Psoas muscle (tissue), 8 donors: ENCODE data around the gene GSTT2B. TPM values are rescaled to one million over a fixed set of nuclear protein-coding genes. Genes with fewer than 3 reads are reported as not detected.
"Not testable (repeated sequence)": the region's sequence is repeated elsewhere in the genome, so short reads cannot be mapped to it uniquely, and the experiment has no call there.

ENCODE experiments used
- ATAC-seq, 4 donors: fragments of 200-7000 bp; cut with Tn5 transposase; one replicate each; pipeline ENCODE4 v1.9.1; 2020; ENCODE audit warnings: moderate library complexity in 3 of 4, mild to moderate bottlenecking in 2 of 4
- DNase-seq, 2 donors: peaks; one replicate each; pipeline ENCODE4 v3.0.0-alpha.2; 2020
- H3K27ac ChIP-seq: fragments of 200-600 bp; one replicate; pipeline ENCODE4 v1.8.0; 2022
- H3K27me3 ChIP-seq, 3 donors: fragments of 200-600 bp in 1 of 3; one replicate each; pipeline versions ENCODE4 v1.6.1 to v1.8.0; 2013 to 2022; ENCODE audit warnings: low read length in 2 of 3, mild to moderate bottlenecking in 2 of 3, moderate library complexity in 1 of 3; ENCODE audit not compliant: insufficient read depth in 3 of 3
- H3K36me3 ChIP-seq, 2 donors: fragments of 200-600 bp in 1 of 2; one replicate each; pipeline versions ENCODE4 v1.6.1 to v1.8.0; 2013 to 2022; ENCODE audit warnings: low read depth in 1 of 2, mild to moderate bottlenecking in 1 of 2, moderate library complexity in 1 of 2; ENCODE audit not compliant: insufficient read depth in 1 of 2
- H3K4me1 ChIP-seq: fragments of 200-600 bp; one replicate; pipeline ENCODE4 v1.8.0; 2022
- H3K4me3 ChIP-seq: fragments of 200-600 bp; one replicate; pipeline ENCODE4 v1.8.0; 2022; ENCODE audit warnings: mild to moderate bottlenecking
- H3K9me3 ChIP-seq: fragments of 200-600 bp; one replicate; pipeline ENCODE4 v1.8.0; 2022
- WGBS, 3 donors: extraction: QIAGEN DNeasy Blood & Tissue Kit; methylation state at CpG; one replicate each; pipeline versions ENCODE4 v1.1.6 to v1.1.7; 2013; 5-methylcytosine and 5-hydroxymethylcytosine counted together
- intact Hi-C, 2 donors: fragments of 100-400 bp; cut with DNase I; formaldehyde crosslinking; loops; one replicate each; pipeline versions ENCODE4 v1.11.0 to v1.14.2; 2022
- polyA plus RNA-seq, 3 donors: library from polyadenylated mRNA; stranded (reverse); fragments of 200-250 nt; gene quantifications; one replicate each; pipeline ENCODE4 v1.2.3, GENCODE V29; 2013
- total RNA-seq, 4 donors: library from RNA; stranded (reverse); fragmentation: NEBNext Ultra II Directional in 2 of 4; extraction: Animal tissue kit (Norgen Biotek cat#: 25700) in 2 of 4; gene quantifications; one replicate each; pipeline versions ENCODE4 v1.2.1 to v1.2.4, GENCODE V29; 2021 to 2023
- TF ChIP-seq, protein P1 (sequence below): fragments of 200-600 bp; IDR thresholded peaks from one replicate; pipeline ENCODE4 v1.8.0; 2022; ENCODE audit warnings: antibody characterized with exemption
- donor health status: healthy with polysubstance abuse.
- donor health status: DM: no; HTN: no; CAD: no; lungs with moderate emphysema.
- donor health status: Bipolar disorder and iron deficiency.
- donor health status: healthy.
- donor health status: DM: yes; HTN: yes; CAD: no.
- donor health status: DM: no; HTN: no; CAD: no.
- donor health status: DM: no; HTN: no; CAD: no.
- donor health status: DM: yes; HTN: yes; CAD: no.

GSTT2B gene
- total and polyA plus RNA-seq, 7 donors = 4.0 to 27.5 (median 12.3) TPM

DNA sequence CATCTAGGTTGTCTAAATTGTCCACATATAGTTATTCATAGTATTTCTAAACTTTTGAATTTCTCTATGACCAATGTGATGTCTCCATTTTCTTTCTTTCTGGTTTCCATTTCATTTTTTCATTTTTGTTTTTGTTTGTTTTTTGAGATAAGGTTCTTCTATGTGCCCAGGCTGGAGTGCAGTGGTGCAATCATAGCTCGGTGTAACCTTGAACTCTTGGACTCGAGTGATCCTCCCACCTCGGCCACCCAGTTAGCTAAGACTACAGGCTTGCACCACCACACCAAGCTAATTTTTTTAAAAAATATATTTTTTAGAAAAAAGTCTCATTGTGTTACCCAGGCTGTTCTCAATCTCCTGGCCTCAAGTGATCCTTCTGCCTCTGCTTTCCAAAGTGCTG, 36.1 kb upstream of the GSTT2B start:
- ATAC-seq (no peak), DNase-seq (no peak)
- no peaks in the 10 kb centered on the region for H3K27me3 ChIP-seq
- no peaks in the 10 kb centered on the region for H3K36me3 ChIP-seq
- no peaks in the 10 kb centered on the region for H3K9me3 ChIP-seq
- H3K4me3 ChIP-seq = no peak overlapping the region
- 92 to 95% (median 93%) methylated on average over 3 of the region's 3 CpGs for WGBS, 3 donors
- TF ChIP-seq, protein P1, sequence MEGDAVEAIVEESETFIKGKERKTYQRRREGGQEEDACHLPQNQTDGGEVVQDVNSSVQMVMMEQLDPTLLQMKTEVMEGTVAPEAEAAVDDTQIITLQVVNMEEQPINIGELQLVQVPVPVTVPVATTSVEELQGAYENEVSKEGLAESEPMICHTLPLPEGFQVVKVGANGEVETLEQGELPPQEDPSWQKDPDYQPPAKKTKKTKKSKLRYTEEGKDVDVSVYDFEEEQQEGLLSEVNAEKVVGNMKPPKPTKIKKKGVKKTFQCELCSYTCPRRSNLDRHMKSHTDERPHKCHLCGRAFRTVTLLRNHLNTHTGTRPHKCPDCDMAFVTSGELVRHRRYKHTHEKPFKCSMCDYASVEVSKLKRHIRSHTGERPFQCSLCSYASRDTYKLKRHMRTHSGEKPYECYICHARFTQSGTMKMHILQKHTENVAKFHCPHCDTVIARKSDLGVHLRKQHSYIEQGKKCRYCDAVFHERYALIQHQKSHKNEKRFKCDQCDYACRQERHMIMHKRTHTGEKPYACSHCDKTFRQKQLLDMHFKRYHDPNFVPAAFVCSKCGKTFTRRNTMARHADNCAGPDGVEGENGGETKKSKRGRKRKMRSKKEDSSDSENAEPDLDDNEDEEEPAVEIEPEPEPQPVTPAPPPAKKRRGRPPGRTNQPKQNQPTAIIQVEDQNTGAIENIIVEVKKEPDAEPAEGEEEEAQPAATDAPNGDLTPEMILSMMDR = no peak
- H3K4me1 ChIP-seq = no peaks in the 10 kb centered on the region
- intact Hi-C loops = no loop called here
- H3K27ac ChIP-seq = no peak overlapping the region

DNA sequence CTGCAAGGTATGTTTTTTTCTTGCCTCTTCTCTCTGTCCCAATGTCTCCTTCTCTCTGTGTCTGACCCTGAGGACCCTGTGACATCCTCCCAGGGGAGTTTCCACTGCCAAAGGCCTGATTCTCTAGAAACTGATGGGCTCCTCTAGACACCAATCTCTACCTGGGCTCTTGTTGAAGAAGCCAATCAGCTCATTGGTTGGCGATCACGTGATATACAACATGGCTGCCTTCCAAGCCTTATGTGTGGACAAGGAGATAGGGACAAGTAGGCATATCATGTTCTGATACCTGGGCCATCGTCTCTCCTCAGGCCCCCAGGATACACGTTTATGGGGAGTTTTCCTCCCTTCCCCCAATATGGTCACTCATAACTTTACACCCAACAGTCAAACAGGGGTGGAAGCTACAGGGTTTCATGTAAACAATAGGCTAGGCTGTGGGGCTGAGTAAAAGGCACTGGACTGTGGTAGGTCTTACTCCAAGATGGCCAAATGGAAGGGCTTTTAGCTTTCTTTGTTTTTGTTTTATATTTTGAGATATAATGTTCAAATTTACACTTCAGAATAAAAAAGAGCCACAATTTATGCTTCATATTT, 32.7 kb upstream of the GSTT2B start:
- ATAC-seq, H3K4me1 ChIP-seq, H3K27ac ChIP-seq, H3K4me3 ChIP-seq, intact Hi-C loops, H3K36me3 ChIP-seq, H3K27me3 ChIP-seq, DNase-seq, H3K9me3 ChIP-seq: not testable (repeated sequence)
- 46 to 84% (median 68%) methylated on average over 4 of the region's 4 CpGs for WGBS, 3 donors

DNA sequence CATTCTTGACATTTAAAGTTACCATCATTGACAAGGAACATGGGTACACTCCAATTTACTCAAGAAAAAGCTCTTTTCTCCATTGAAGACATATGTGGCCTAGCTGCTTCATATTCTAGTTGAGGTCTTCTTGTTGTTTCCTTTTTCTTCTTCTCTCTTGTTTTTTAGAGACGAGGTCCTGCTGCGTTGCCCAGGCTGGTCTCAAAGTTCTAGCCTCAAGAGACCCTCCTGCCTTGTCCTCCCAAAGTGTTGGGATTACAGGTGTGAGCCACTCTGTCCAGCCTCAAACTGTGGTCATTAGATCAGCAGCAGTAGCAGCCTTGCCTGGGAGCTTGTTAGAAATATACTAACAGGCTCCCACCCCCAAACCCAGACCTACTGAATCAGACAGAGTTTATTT, 32.1 kb upstream of the GSTT2B start:
- intact Hi-C loops, H3K27ac ChIP-seq, DNase-seq, H3K4me1 ChIP-seq, H3K4me3 ChIP-seq, ATAC-seq, H3K9me3 ChIP-seq, H3K27me3 ChIP-seq, H3K36me3 ChIP-seq: not testable (repeated sequence)
- 69 to 79% (median 77%) methylated on average over 2 of the region's 2 CpGs for WGBS, 3 donors

DNA sequence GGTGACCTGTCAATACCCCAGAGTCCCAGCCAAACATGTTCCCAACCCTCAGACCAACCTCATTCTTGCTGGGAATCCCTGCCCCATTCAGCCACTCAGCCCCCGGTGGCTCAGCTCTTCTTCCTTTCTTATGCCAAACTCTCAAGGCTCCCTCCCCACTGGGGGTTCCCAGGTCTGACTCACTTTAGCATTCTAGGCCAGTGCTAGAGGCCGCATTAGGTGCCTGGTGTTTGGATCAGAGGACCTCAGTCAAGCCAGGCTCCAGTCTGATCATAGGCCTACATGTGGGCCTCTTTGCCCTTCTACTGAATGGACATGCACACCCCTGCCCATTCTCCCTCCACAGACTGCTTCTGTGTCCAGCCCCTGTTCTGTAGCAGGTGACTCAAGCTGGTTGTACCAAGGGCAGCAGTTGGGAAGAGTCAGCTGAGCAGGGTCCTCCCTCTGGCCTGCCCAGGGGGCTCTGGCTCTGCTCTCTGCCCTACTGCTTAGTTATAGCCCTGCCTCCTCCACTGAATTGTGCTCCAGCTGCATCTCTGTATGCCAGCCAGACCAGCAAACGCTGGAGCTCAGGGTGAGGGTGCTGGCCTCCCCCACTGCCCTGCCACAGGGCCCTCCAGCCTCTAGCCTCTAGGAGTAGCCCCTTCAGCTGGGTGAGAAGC, 28.7 kb upstream of the GSTT2B start:
- H3K4me3 ChIP-seq, H3K4me1 ChIP-seq, H3K27ac ChIP-seq, H3K9me3 ChIP-seq, H3K36me3 ChIP-seq, ATAC-seq, H3K27me3 ChIP-seq, DNase-seq: not testable (repeated sequence)
- intact Hi-C loops = loop anchor here (5.0 to 10.0 kb wide), 2 partner anchors 185 to 188 kb away; no protein-coding TSS in a partner anchor
- 64 to 93% (median 65%) methylated on average over 1 to 2 of the region's 3 CpGs for WGBS, 3 donors

DNA sequence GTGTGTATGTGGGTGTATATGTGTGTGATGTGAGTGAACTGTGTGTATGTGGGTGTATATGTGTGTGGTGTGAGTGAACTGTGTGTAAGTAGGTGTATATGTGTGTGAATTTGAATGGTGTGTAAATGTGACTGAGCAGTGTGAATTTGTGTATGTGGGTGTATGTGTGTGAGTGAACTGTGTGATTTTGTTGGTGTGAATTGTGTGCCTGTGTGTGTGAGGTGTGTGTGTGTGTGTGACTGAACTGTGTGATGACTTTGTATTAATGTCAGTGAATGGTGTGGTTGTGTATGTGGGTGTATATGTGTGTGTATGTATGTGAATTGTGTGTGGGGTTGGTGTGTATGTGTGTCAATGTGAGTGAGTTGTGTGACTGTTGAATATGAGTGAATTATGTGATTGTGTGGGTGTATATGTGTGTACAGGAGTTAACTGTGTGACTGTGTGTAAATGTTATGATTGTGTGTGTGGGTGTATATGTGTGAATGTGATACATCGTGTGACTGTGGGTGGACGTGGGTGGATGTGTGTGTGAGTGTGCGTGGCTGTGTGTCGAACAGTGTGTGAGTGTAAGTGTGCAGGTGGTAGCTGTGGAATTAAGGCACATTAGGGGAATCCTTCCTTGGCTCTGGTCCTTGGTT, 25.7 kb upstream of the GSTT2B start:
- H3K27ac ChIP-seq, DNase-seq, H3K4me3 ChIP-seq, H3K4me1 ChIP-seq, ATAC-seq, H3K36me3 ChIP-seq, H3K27me3 ChIP-seq, H3K9me3 ChIP-seq: not testable (repeated sequence)
- WGBS, 3 donors = 74 to 94% methylated on average over 4 of the region's 4 CpGs; no CpG with 5 or more reads in 1 of the 3 donors
- intact Hi-C loops = loop anchor here (5.0 to 10.0 kb wide), 2 partner anchors 188 to 191 kb away; no protein-coding TSS in a partner anchor

DNA sequence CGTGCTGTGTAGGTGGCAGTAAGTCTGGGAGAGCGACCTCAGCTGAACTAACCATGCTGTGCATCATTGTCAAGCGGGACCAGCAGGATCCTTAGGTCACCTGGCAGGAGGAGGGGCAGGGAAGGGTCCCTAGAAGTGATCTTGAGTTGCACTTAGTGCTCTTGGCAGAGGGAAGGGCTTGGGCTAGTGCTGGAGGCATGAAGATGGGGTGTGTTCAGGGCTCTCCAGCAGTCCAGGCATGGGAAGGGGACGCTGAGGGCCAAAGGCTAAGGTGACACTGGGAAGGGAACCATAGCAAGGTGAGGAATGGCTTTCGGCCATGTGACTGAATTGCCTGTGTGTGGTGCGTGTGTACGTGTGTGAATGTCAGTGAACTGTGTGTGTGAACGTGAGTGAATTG, 25.1 kb upstream of the GSTT2B start:
- not testable (repeated sequence) for H3K9me3 ChIP-seq, ATAC-seq, DNase-seq, H3K4me3 ChIP-seq, H3K27me3 ChIP-seq, H3K4me1 ChIP-seq, H3K27ac ChIP-seq, H3K36me3 ChIP-seq
- WGBS, 3 donors = 85 to 90% methylated on average over 8 of the region's 8 CpGs; no CpG with 5 or more reads in 1 of the 3 donors
- intact Hi-C loops = loop anchor here (5.0 to 10.0 kb wide), 2 partner anchors 189 to 191 kb away; no protein-coding TSS in a partner anchor

DNA sequence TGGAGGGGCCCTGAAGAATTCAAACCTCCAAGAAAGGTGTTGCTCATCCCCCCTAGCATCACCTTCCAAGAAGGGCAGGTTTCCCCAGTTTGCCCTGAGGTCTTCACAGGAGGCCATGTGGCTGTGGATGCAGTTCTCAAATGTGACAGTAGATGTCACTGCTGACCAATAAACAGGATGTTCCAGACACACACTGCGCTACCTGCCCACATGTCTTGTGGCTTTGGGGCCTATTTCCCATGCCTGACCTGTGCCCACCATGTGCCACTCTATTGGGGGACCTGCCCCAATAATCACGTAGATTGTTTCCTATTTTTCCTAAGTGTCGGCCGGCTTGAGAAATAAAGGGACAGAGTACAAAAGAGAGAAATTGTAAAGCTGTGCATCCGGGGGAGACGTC, 23.4 kb upstream of the GSTT2B start:
- TF ChIP-seq, protein P1 = peak; percentile 80
- Histone ChIP-seq H3K4me3 (no peak overlapping the region), H3K27me3 (no peaks in the 10 kb centered on the region), H3K36me3 (no peaks in the 10 kb centered on the region), H3K27ac (no peak overlapping the region), H3K4me1 (no peaks in the 10 kb centered on the region), H3K9me3 (no peaks in the 10 kb centered on the region)
- WGBS, 3 donors = 41% methylated on average over 6 of the region's 6 CpGs; no CpG with 5 or more reads in 1 of the 3 donors
- intact Hi-C loops = loop anchor here in 1 of 2 donors (10.0 kb wide), 1 partner anchor 190 kb away; no protein-coding TSS in a partner anchor
- peak; percentile 52 to 79 (median 69) for ATAC-seq
- DNase-seq = peak in 1 of 2 donors; percentile 42

DNA sequence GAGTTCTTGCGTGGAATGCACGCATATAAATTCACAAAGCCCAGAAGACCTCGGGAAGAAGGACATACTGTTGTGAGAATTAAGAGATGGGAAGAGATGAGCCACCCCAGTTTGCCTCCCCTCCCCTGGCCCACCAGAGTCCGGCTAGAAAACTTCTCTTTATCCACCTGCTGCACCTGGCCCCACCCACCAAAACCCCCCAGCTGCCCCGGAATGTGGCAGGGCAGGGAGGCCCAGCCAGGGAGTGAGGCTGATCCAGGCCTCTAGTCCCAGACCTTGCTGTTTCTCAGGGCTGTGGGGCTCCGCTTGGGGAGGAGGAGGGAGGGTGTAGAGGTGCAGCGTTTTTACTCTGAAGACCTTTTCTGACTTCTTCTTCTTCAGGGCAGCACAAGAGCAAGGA, 19.6 kb upstream of the GSTT2B start:
- H3K27me3 ChIP-seq, H3K4me1 ChIP-seq, H3K9me3 ChIP-seq, H3K27ac ChIP-seq, H3K36me3 ChIP-seq, DNase-seq, ATAC-seq: not testable (repeated sequence)
- 14 to 54% (median 32%) methylated on average over 3 to 6 of the region's 7 CpGs for WGBS, 3 donors
- intact Hi-C loops = loop anchor here in 1 of 2 donors (10.0 kb wide), 1 partner anchor 194 kb away; no protein-coding TSS in a partner anchor
- H3K4me3 ChIP-seq = peak overlapping the region; percentile 36

DNA sequence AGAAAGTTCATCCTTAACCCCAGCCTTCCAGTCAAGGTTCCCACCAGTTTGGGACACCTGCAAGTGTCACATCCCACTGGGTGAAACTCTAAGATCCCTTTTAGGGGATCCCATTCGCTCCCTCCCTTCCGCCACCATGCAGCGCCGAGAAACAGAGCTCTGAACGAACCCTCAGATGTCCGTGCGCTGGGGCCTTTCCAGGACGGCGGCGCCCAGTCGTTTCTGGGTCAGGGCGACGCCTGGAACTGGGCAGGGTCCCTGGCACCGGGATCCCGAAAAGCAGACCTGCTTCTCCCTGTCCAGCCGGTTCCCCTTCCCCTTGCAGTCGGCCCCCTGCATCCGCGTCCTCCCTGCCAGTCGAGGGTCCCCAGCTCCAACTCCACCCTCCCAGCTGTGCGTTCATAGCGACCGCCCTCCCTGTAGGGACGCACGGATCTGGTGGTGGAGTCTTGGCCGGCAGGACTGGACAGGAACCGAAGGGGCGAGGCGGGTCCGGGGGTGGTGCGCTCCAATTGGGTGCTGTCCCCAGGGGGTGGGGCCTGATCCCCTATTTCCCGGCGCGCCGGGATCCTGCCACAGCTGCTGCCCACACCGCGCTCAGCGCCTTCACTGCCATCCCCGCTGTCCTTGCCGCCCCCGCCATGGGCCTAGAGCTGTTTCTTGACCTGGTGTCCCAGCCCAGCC, 18.7 kb upstream of the GSTT2B start, which contains the start of gene GSTT2:
Gene GSTT2, plus strand, starts transcription at position 578 of the 684 bp plus-strand sequence.
- H3K4me3 ChIP-seq = peak within 1 kb of the TSS; percentile 36
- ATAC-seq = peak; percentile 80 to 93 (median 84)

More for the DNA sequence above, 18.7 kb upstream of the GSTT2B start, which contains the start of gene GSTT2:
- not testable (repeated sequence) for H3K4me1 ChIP-seq, DNase-seq, H3K27ac ChIP-seq, H3K36me3 ChIP-seq, H3K9me3 ChIP-seq, H3K27me3 ChIP-seq
- intact Hi-C loops = loop anchor here in 1 of 2 donors (10.0 kb wide), 1 partner anchor 195 kb away; no protein-coding TSS in a partner anchor
- WGBS, 3 donors = no CpG with 5 or more reads among the region's 41 CpGs
